GM23338 (cell line): ENCODE results near the gene AGTRAP. TPM values are rescaled to one million over a fixed set of nuclear protein-coding genes. Genes with fewer than 3 reads are reported as not detected.

ENCODE experiments used
- ATAC-seq: fragments of 200-7000 bp; cut with Tn5 transposase; 3 replicates; pipeline ENCODE4 v1.9.1; 2020
- DNase-seq: peaks from one replicate; pipeline ENCODE4 v3.0.0-alpha.2; 2015; ENCODE audit warnings: low spot score
- H2AFZ ChIP-seq: fragments of 200-600 bp; sonication (generic); 2 replicates; pipeline ENCODE4 v1.8.0; 2016; ENCODE audit warnings: antibody characterized with exemption, mild to moderate bottlenecking, moderate library complexity
- H3F3A ChIP-seq: fragments of 200-600 bp; sonication (generic); replicated peaks from 2 replicates; pipeline ENCODE4 v1.8.0; 2017; ENCODE audit warnings: antibody characterized with exemption, mixed run types, low read depth
- H3K27ac ChIP-seq: fragments of 200-600 bp; sonication (generic); 2 replicates; pipeline ENCODE4 v1.6.1; 2016; ENCODE audit warnings: low read depth
- H3K27me3 ChIP-seq: fragments of 200-600 bp; sonication (generic); 2 replicates; pipeline ENCODE4 v1.8.0; 2016; ENCODE audit warnings: mild to moderate bottlenecking, mixed run types, moderate library complexity; ENCODE audit not compliant: insufficient read depth
- H3K36me3 ChIP-seq: fragments of 200-600 bp; sonication (generic); 2 replicates; pipeline ENCODE4 v1.8.0; 2016; ENCODE audit warnings: mild to moderate bottlenecking; ENCODE audit not compliant: insufficient read depth
- H3K4me1 ChIP-seq: fragments of 200-600 bp; sonication (generic); 2 replicates; pipeline ENCODE4 v1.8.0; 2016; ENCODE audit warnings: mild to moderate bottlenecking, moderate library complexity; ENCODE audit not compliant: insufficient read depth
- H3K4me2 ChIP-seq: fragments of 200-600 bp; sonication (generic); 2 replicates; pipeline ENCODE4 v1.7.1; 2017; ENCODE audit warnings: mixed run types
- H3K4me3 ChIP-seq: fragments of 200-600 bp; sonication (generic); 2 replicates; pipeline ENCODE4 v1.6.1; 2016; ENCODE audit warnings: mixed run types
- H3K79me2 ChIP-seq: fragments of 200-600 bp; sonication (generic); replicated peaks from 2 replicates; pipeline ENCODE4 v1.8.0; 2017; ENCODE audit warnings: mild to moderate bottlenecking; ENCODE audit not compliant: insufficient read depth
- H3K9me2 ChIP-seq: fragments of 200-600 bp; sonication (generic); 2 replicates; pipeline ENCODE4 v1.8.0; 2017; ENCODE audit not compliant: insufficient read depth
- H4K20me1 ChIP-seq: fragments of 200-600 bp; sonication (generic); replicated peaks from 2 replicates; pipeline ENCODE4 v1.8.0; 2017; ENCODE audit warnings: mild to moderate bottlenecking; ENCODE audit not compliant: insufficient read depth
- H3K27ac Mint-ChIP-seq: 2 replicates; pipeline ENCODE4 v1.8.0; 2020; ENCODE audit warnings: inconsistent platforms, mild to moderate bottlenecking, moderate library complexity, mixed read lengths
- H3K27me3 Mint-ChIP-seq: 3 replicates; pipeline ENCODE4 v1.8.0; 2022; ENCODE audit warnings: low read depth, mild to moderate bottlenecking, moderate library complexity, mixed read lengths, inconsistent platforms; ENCODE audit not compliant: insufficient read depth, poor library complexity
- H3K36me3 Mint-ChIP-seq: 3 replicates; pipeline ENCODE4 v1.8.0; 2021; ENCODE audit warnings: low read depth, mild to moderate bottlenecking, inconsistent platforms, moderate library complexity, mixed read lengths
- H3K4me1 Mint-ChIP-seq: 3 replicates; pipeline ENCODE4 v1.8.0; 2020; ENCODE audit warnings: mild to moderate bottlenecking, inconsistent platforms, mixed read lengths
- H3K4me3 Mint-ChIP-seq: 3 replicates; pipeline ENCODE4 v1.8.0; 2021; ENCODE audit warnings: moderate library complexity, mild to moderate bottlenecking, inconsistent platforms, mixed read lengths
- H3K9me3 Mint-ChIP-seq: 3 replicates; pipeline ENCODE4 v1.8.0; 2020; ENCODE audit warnings: moderate library complexity, mild to moderate bottlenecking, inconsistent platforms, mixed read lengths
- CREB1 ChIP-seq: fragments of 250-450 bp; sonication (Bioruptor Pico); IDR thresholded peaks from 2 replicates; pipeline ENCODE4 v1.5.0; 2020; ENCODE audit warnings: low read depth, mild to moderate bottlenecking, moderate library complexity
- CTCF ChIP-seq, 2 experiments: fragments of 200-600 bp in 1 of 2; sonication (generic) in 1 of 2; conservative IDR thresholded peaks; 2 replicates each; pipeline versions ENCODE4 v1.5.1 to v1.6.1; 2016 to 2017; ENCODE audit warnings: antibody characterized with exemption in 2 of 2, low read depth in 2 of 2, mild to moderate bottlenecking in 2 of 2, moderate library complexity in 1 of 2
- ETS1 ChIP-seq: IDR thresholded peaks from 2 replicates; pipeline ENCODE4 v1.6.1; 2016; ENCODE audit warnings: antibody characterized with exemption
- EZH2 ChIP-seq: fragments of 200-600 bp; sonication (generic); IDR thresholded peaks from one replicate; pipeline ENCODE4 v1.8.0; 2017; ENCODE audit warnings: antibody characterized with exemption, mild to moderate bottlenecking, low read depth; ENCODE audit not compliant: unreplicated experiment
- EZH2phosphoT487 ChIP-seq: fragments of 200-600 bp; sonication (generic); IDR thresholded peaks from one replicate; pipeline ENCODE4 v1.8.1; 2018; ENCODE audit warnings: antibody characterized with exemption; ENCODE audit not compliant: unreplicated experiment
- JUNB ChIP-seq: IDR thresholded peaks from one replicate; pipeline ENCODE4 v1.6.1; 2016; ENCODE audit warnings: antibody characterized with exemption; ENCODE audit not compliant: unreplicated experiment
- NANOG ChIP-seq: IDR thresholded peaks from 2 replicates; pipeline ENCODE4 v1.6.1; 2016; ENCODE audit warnings: antibody characterized with exemption, borderline replicate concordance
- POLR2AphosphoS5 ChIP-seq: IDR thresholded peaks from 2 replicates; pipeline ENCODE4 v1.6.1; 2016; ENCODE audit warnings: antibody characterized with exemption, low read depth
- REST ChIP-seq: IDR thresholded peaks from one replicate; pipeline ENCODE4 v1.6.1; 2018; ENCODE audit warnings: antibody characterized with exemption; ENCODE audit not compliant: unreplicated experiment
- STAT1 ChIP-seq: IDR thresholded peaks from one replicate; pipeline ENCODE4 v1.6.1; 2016; ENCODE audit warnings: antibody characterized with exemption; ENCODE audit not compliant: unreplicated experiment
- ZNF114 ChIP-seq: fragments of 250-450 bp; sonication (Bioruptor Pico); IDR thresholded peaks from 2 replicates; pipeline ENCODE4 v1.5.0; 2020; ENCODE audit warnings: mild to moderate bottlenecking, moderate library complexity
- ZNF331 ChIP-seq: fragments of 250-450 bp; sonication (Bioruptor Pico); IDR thresholded peaks from 2 replicates; pipeline ENCODE4 v1.5.0; 2020; ENCODE audit warnings: low read depth, mild to moderate bottlenecking, moderate library complexity
- ZNF462 ChIP-seq: fragments of 250-450 bp; sonication (Bioruptor Pico); IDR thresholded peaks from 2 replicates; pipeline ENCODE4 v1.5.0; 2020; ENCODE audit warnings: mild to moderate bottlenecking, moderate library complexity
- polyA plus RNA-seq: library from polyadenylated mRNA; unstranded; fragments of >200 nt; fragmentation: Nextera tagmentation; extraction: Ambion mirVana; gene quantifications from 2 replicates; pipeline ENCODE4 v1.2.1, GENCODE V29; 2016
- total RNA-seq: library from RNA; depleted of rRNA; stranded (reverse); fragments of >200 nt; shearing (Covaris generic); gene quantifications from 2 replicates; pipeline ENCODE4 v1.2.3, GENCODE V29; 2014

Gene AGTRAP
- total and polyA plus RNA-seq, 2 experiments from 2014 or later = 79.4 to 102 TPM

GRCh38 chr1:11793819-11794218 lies 57.9 kb downstream of the AGTRAP start:
- Histone ChIP-seq H3K27ac (no peak overlapping the region), H4K20me1 (no peaks in the 10 kb centered on the region; the same call in none of the 2 replicates), H3F3A (no peaks in the 10 kb centered on the region; the same call in 1 of the 2 replicates), H3K4me1 (0 out of 2 replicates have a peak, but pooled peaks cover 3% of the 10 kb centered on the region), H3K79me2 (no peaks in the 10 kb centered on the region), H2AFZ (no peak overlapping the region), H3K27me3 (no peaks in the 10 kb centered on the region), H3K36me3 (no peaks in the 10 kb centered on the region), H3K4me2 (no peak overlapping the region), H3K4me3 (no peak overlapping the region), H3K9me2 (no peaks in the 10 kb centered on the region)
- no peak overlapping the region for H3K4me3 Mint-ChIP-seq
- no peak overlapping the region for H3K27ac Mint-ChIP-seq
- H3K27me3 Mint-ChIP-seq = peaks cover 7% of the 10 kb centered on the region
- no peaks in the 10 kb centered on the region for H3K9me3 Mint-ChIP-seq
- ATAC-seq (no peak), DNase-seq (no peak)
- H3K4me1 Mint-ChIP-seq = no peaks in the 10 kb centered on the region
- TF ChIP-seq JUNB = no peak
- TF ChIP-seq CREB1 (CRISPR knock-in tag) = no peak
- TF ChIP-seq CTCF (conservative IDR thresholded peaks at IDR 0.05; ENCODE audit: low read depth in 2 of 2) = no peak
- no peak for TF ChIP-seq ZNF114
- TF ChIP-seq ZNF331 = no peak
- TF ChIP-seq STAT1 = no peak
- no peak for TF ChIP-seq EZH2phosphoT487
- no peak for TF ChIP-seq ETS1
- TF ChIP-seq EZH2 = no peak
- no peak for TF ChIP-seq ZNF462
- no peak for TF ChIP-seq NANOG
- TF ChIP-seq REST = no peak
- TF ChIP-seq POLR2AphosphoS5 = no peak
- peaks cover 28% of the 10 kb centered on the region for H3K36me3 Mint-ChIP-seq
